CD14-positive monocyte (primary cell): ENCODE data around the gene RPRM. TPM values are rescaled to one million over a fixed set of nuclear protein-coding genes. Genes with fewer than 3 reads are reported as not detected.

Experiments
- DNase-seq, 3 donors: peaks; one replicate each; pipeline ENCODE4 v3.0.0-alpha.2; 2011 to 2022
- H2AFZ ChIP-seq: 2 replicates; pipeline ENCODE4 v1.6.0; 2012; ENCODE audit warnings: mild to moderate bottlenecking, low read depth, low read length, inconsistent platforms; ENCODE audit not compliant: insufficient read depth, poor library complexity, severe bottlenecking
- H3K27ac ChIP-seq, 2 donors: 1 replicate in 1 of 2; 2 replicates in 1 of 2; pipeline ENCODE4 v1.5.1; 2012 to 2013; ENCODE audit warnings: low read length in 2 of 2, control low read depth in 1 of 2, inconsistent platforms in 1 of 2, low read depth in 1 of 2, mild to moderate bottlenecking in 1 of 2
- H3K27me3 ChIP-seq, 2 donors: one replicate each; pipeline versions ENCODE4 v1.6.0 to v1.6.1; 2011 to 2013; ENCODE audit warnings: low read length in 2 of 2; ENCODE audit not compliant: control insufficient read depth in 2 of 2, insufficient read depth in 2 of 2
- H3K36me3 ChIP-seq, 2 donors: replicated peaks in 1 of 2; 1 replicate in 1 of 2; 2 replicates in 1 of 2; pipeline versions ENCODE4 v1.5.1 to v1.6.1; 2012 to 2013; ENCODE audit warnings: low read length in 2 of 2, control low read depth in 1 of 2, inconsistent platforms in 1 of 2, mild to moderate bottlenecking in 1 of 2; ENCODE audit not compliant: insufficient read depth in 2 of 2, control insufficient read depth in 1 of 2
- H3K4me1 ChIP-seq, 2 donors: 1 replicate in 1 of 2; 2 replicates in 1 of 2; pipeline versions ENCODE4 v1.5.1 to v1.6.1; 2012 to 2013; ENCODE audit warnings: low read length in 2 of 2, control low read depth in 1 of 2, inconsistent platforms in 1 of 2, mild to moderate bottlenecking in 1 of 2, moderate library complexity in 1 of 2; ENCODE audit not compliant: insufficient read depth in 2 of 2, control insufficient read depth in 1 of 2
- H3K4me2 ChIP-seq: replicated peaks from 2 replicates; pipeline ENCODE3; 2012; ENCODE audit warnings: low read length, moderate library complexity, mild to moderate bottlenecking; ENCODE audit not compliant: poor library complexity, severe bottlenecking; ENCODE audit errors: extremely low read depth
- H3K4me3 ChIP-seq, 3 experiments: fragments of 200-600 bp in 1 of 3; sonication (generic) in 1 of 3; replicated peaks in 1 of 3; 1 replicate in 2 of 3; 2 replicates in 1 of 3; pipeline ENCODE4 v1.5.1; 2011 to 2013; ENCODE audit warnings: low read length in 3 of 3, mild to moderate bottlenecking in 3 of 3, control low read depth in 2 of 3, low read depth in 2 of 3, inconsistent platforms in 1 of 3, moderate library complexity in 1 of 3
- H3K79me2 ChIP-seq: 2 replicates; pipeline ENCODE4 v1.6.0; 2012; ENCODE audit warnings: mild to moderate bottlenecking, control low read depth, inconsistent platforms, low read length, moderate library complexity; ENCODE audit not compliant: insufficient read depth
- H3K9ac ChIP-seq: 2 replicates; pipeline ENCODE4 v1.6.0; 2017; ENCODE audit warnings: low read length, mild to moderate bottlenecking; ENCODE audit not compliant: insufficient read depth, poor library complexity, severe bottlenecking
- H3K9me3 ChIP-seq, 2 donors: replicated peaks in 1 of 2; 1 replicate in 1 of 2; 2 replicates in 1 of 2; pipeline versions ENCODE4 v1.5.1 to v1.6.1; 2012 to 2013; ENCODE audit warnings: low read length in 2 of 2, control low read depth in 1 of 2; ENCODE audit not compliant: control insufficient read depth in 1 of 2, insufficient read depth in 1 of 2
- H4K20me1 ChIP-seq: 2 replicates; pipeline ENCODE4 v1.6.0; 2012; ENCODE audit warnings: mild to moderate bottlenecking, low read length, control low read depth, moderate library complexity; ENCODE audit not compliant: insufficient read depth
- H3K27ac Mint-ChIP-seq, 7 donors: one replicate each; pipeline ENCODE4 v1.8.0; 2020; ENCODE audit warnings: mild to moderate bottlenecking in 7 of 7, mixed read lengths in 7 of 7, moderate library complexity in 6 of 7, inconsistent platforms in 2 of 7
- H3K27me3 Mint-ChIP-seq, 3 donors: one replicate each; pipeline ENCODE4 v1.8.0; 2021 to 2022; ENCODE audit warnings: low read depth in 3 of 3, mild to moderate bottlenecking in 3 of 3, mixed read lengths in 3 of 3, moderate library complexity in 3 of 3, inconsistent platforms in 1 of 3
- H3K36me3 Mint-ChIP-seq, 2 donors: one replicate each; pipeline ENCODE4 v1.8.0; 2020; ENCODE audit warnings: mixed read lengths in 2 of 2, inconsistent platforms in 1 of 2, mild to moderate bottlenecking in 1 of 2
- H3K4me1 Mint-ChIP-seq: one replicate; pipeline ENCODE4 v1.8.0; 2020; ENCODE audit warnings: mild to moderate bottlenecking, mixed read lengths
- H3K4me3 Mint-ChIP-seq, 2 donors: one replicate each; pipeline ENCODE4 v1.8.0; 2020; ENCODE audit warnings: mild to moderate bottlenecking in 2 of 2, mixed read lengths in 2 of 2, moderate library complexity in 1 of 2
- H3K9me3 Mint-ChIP-seq, 7 donors: one replicate each; pipeline ENCODE4 v1.8.0; 2020 to 2022; ENCODE audit warnings: mixed read lengths in 7 of 7, mild to moderate bottlenecking in 6 of 7, moderate library complexity in 6 of 7, inconsistent platforms in 2 of 7
- WGBS: methylation state at CpG from one replicate; pipeline ENCODE4 v1.1.5; 2013; ENCODE audit warnings: missing lambda C conversion rate; ENCODE audit not compliant: insufficient coverage; 5-methylcytosine and 5-hydroxymethylcytosine counted together
- intact Hi-C, 2 donors: fragments of 100-400 bp; cut with micrococcal nuclease; formaldehyde crosslinking; loops; one replicate each; pipeline versions ENCODE4 v1.15.0 to v1.15.1; 2023
- polyA plus RNA-seq, 3 donors: library from polyadenylated mRNA; depleted of rRNA in 1 of 3; unstranded in 2 of 3; stranded (reverse) in 1 of 3; fragments of 300-500 nt in 2 of 3; fragments of >200 nt in 1 of 3; fragmentation: Illumina TruSeq in 2 of 3; gene quantifications; 1 replicate in 2 of 3; 2 replicates in 1 of 3; pipeline ENCODE4 v1.2.3, GENCODE V29; 2012 to 2021
- TF ChIP-seq, protein P1 (sequence below): fragments of 200-600 bp; IDR thresholded peaks from one replicate; pipeline ENCODE4 v1.8.0; 2022; ENCODE audit warnings: antibody characterized with exemption, mild to moderate bottlenecking

The RPRM gene
- polyA plus RNA-seq, 3 donors, result not detected

DNA sequence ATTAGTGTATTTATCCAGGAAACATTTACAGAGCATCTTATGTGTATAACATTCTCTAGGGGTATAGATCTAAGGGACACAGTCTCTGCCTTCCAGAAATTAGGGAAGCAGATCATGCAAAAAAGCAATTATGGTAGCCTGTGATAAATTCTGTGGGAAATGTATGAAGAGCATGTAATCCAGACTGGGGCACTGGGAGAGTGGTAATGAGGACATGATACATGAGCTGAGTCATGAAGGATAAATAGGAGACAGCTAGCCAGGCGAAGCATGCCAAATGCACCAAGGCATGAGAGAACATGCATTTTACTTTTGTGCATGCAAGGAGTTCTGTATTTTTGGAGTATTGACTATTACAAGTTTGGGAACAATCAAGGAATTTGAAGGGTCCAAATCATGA lies 8.9 kb upstream of the RPRM start:
- Histone ChIP-seq H2AFZ (no peak overlapping the region), H3K27me3 (no peaks in the 10 kb centered on the region), H3K9me3 (no peaks in the 10 kb centered on the region), H3K27ac (no peak overlapping the region), H3K4me3 (no peak overlapping the region), H3K36me3 (no peaks in the 10 kb centered on the region), H3K4me1 (no peaks in the 10 kb centered on the region), H3K79me2 (no peaks in the 10 kb centered on the region), H4K20me1 (no peaks in the 10 kb centered on the region), H3K4me2 (no peak overlapping the region), H3K9ac (no peak overlapping the region)
- no peaks in the 10 kb centered on the region for H3K9me3 Mint-ChIP-seq
- no peak overlapping the region for H3K4me3 Mint-ChIP-seq
- H3K27me3 Mint-ChIP-seq, result peaks cover 0 to 2% (median 0%) of the 10 kb centered on the region in 3 donors
- WGBS, result 85% methylated on average over 1 of the region's 1 CpG
- no peak overlapping the region for H3K27ac Mint-ChIP-seq
- DNase-seq, result no peak
- H3K36me3 Mint-ChIP-seq, result no peaks in the 10 kb centered on the region
- no peaks in the 10 kb centered on the region for H3K4me1 Mint-ChIP-seq
- TF ChIP-seq, protein P1, sequence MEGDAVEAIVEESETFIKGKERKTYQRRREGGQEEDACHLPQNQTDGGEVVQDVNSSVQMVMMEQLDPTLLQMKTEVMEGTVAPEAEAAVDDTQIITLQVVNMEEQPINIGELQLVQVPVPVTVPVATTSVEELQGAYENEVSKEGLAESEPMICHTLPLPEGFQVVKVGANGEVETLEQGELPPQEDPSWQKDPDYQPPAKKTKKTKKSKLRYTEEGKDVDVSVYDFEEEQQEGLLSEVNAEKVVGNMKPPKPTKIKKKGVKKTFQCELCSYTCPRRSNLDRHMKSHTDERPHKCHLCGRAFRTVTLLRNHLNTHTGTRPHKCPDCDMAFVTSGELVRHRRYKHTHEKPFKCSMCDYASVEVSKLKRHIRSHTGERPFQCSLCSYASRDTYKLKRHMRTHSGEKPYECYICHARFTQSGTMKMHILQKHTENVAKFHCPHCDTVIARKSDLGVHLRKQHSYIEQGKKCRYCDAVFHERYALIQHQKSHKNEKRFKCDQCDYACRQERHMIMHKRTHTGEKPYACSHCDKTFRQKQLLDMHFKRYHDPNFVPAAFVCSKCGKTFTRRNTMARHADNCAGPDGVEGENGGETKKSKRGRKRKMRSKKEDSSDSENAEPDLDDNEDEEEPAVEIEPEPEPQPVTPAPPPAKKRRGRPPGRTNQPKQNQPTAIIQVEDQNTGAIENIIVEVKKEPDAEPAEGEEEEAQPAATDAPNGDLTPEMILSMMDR, result no peak
- intact Hi-C loops, result no loop called here

- Histone ChIP-seq H3K4me2 (no peak overlapping the region), H4K20me1 (no peaks in the 10 kb centered on the region), H2AFZ (no peak overlapping the region), H3K9ac (no peak overlapping the region), H3K4me3 (no peak overlapping the region), H3K9me3 (peaks cover 0 to 18% of the 10 kb centered on the region in 2 donors), H3K4me1 (peaks cover 9 to 15% of the 10 kb centered on the region in 2 donors), H3K27ac (no peak overlapping the region), H3K36me3 (no peaks in the 10 kb centered on the region), H3K27me3 (peaks cover 44 to 62% of the 10 kb centered on the region in 2 donors), H3K79me2 (no peaks in the 10 kb centered on the region)
- intact Hi-C loops, result no loop called here
- Mint-ChIP-seq H3K4me3 (peak overlapping the region in 1 of 2 donors; percentile 90), H3K9me3 (peaks cover 0 to 19% (median 14%) of the 10 kb centered on the region in 7 donors), H3K27ac (no peak overlapping the region), H3K27me3 (peaks cover 52 to 60% (median 53%) of the 10 kb centered on the region in 3 donors), H3K4me1 (peaks cover 19% of the 10 kb centered on the region), H3K36me3 (peaks cover 3 to 4% of the 10 kb centered on the region in 2 donors)
- DNase-seq, result no peak
- 72% methylated on average over 4 of the region's 5 CpGs for WGBS
- TF ChIP-seq, protein P1, result no peak
Measured at GRCh38 chr2:153479573-153479972, 1.0 kb upstream of the RPRM start.
